CD4-positive, CD25-positive, alpha-beta regulatory T cell (primary cell): ENCODE measurements around the gene NFKBIB. TPM values are rescaled to one million over a fixed set of nuclear protein-coding genes. Genes with fewer than 3 reads are reported as not detected.
"Not testable (repeated sequence)": the region's sequence is repeated elsewhere in the genome, so short reads cannot be mapped to it uniquely, and the experiment has no call there.

Experiments
- ATAC-seq, 2 donors: fragments of 150-1000 bp; cut with Tn5 transposase; one replicate each; pipeline ENCODE4 v1.10.0; 2021; ENCODE audit warnings: low read depth in 2 of 2, moderate number of reproducible peaks in 2 of 2, moderate library complexity in 1 of 2
- DNase-seq, 3 donors: peaks; one replicate each; pipeline versions ENCODE4 v3.0.0 to v3.0.0-alpha.2; 2012 to 2022; ENCODE audit warnings: mixed read lengths in 1 of 3
- H3K27ac ChIP-seq: one replicate; pipeline ENCODE4 v1.7.0; 2013; ENCODE audit warnings: mild to moderate bottlenecking, low read length; ENCODE audit not compliant: insufficient read depth, poor library complexity, severe bottlenecking
- H3K27me3 ChIP-seq: one replicate; pipeline ENCODE4 v1.7.0; 2013; ENCODE audit warnings: low read length; ENCODE audit not compliant: control insufficient read depth, insufficient read depth
- H3K36me3 ChIP-seq: one replicate; pipeline ENCODE4 v1.7.0; 2013; ENCODE audit warnings: mild to moderate bottlenecking, low read length, moderate library complexity; ENCODE audit not compliant: control insufficient read depth, insufficient read depth
- H3K4me1 ChIP-seq: 2 replicates; pipeline ENCODE4 v1.7.0; 2013; ENCODE audit warnings: mild to moderate bottlenecking, low read length; ENCODE audit not compliant: insufficient read depth, control insufficient read depth, poor library complexity, severe bottlenecking
- H3K4me3 ChIP-seq: one replicate; pipeline ENCODE4 v1.7.0; 2013; ENCODE audit warnings: low read depth, mild to moderate bottlenecking, low read length, moderate library complexity
- H3K9me3 ChIP-seq, 2 experiments: 1 replicate in 1 of 2; 2 replicates in 1 of 2; pipeline ENCODE4 v1.7.0; 2013; ENCODE audit warnings: low read length in 2 of 2, mild to moderate bottlenecking in 1 of 2, moderate library complexity in 1 of 2; ENCODE audit not compliant: control insufficient read depth in 2 of 2
- H3K27ac Mint-ChIP-seq, 3 donors: one replicate each; pipeline ENCODE4 v1.8.0; 2020 to 2022; ENCODE audit warnings: mild to moderate bottlenecking in 3 of 3, mixed read lengths in 3 of 3, moderate library complexity in 2 of 3
- H3K27me3 Mint-ChIP-seq: one replicate; pipeline ENCODE4 v1.8.0; 2022; ENCODE audit warnings: mild to moderate bottlenecking, mixed read lengths
- H3K36me3 Mint-ChIP-seq: one replicate; pipeline ENCODE4 v1.8.0; 2020; ENCODE audit warnings: mixed read lengths
- H3K4me1 Mint-ChIP-seq, 4 donors: one replicate each; pipeline ENCODE4 v1.8.0; 2020 to 2022; ENCODE audit warnings: mixed read lengths in 4 of 4, mild to moderate bottlenecking in 1 of 4
- H3K4me3 Mint-ChIP-seq, 4 donors: one replicate each; pipeline ENCODE4 v1.8.0; 2020 to 2022; ENCODE audit warnings: mild to moderate bottlenecking in 4 of 4, mixed read lengths in 4 of 4, moderate library complexity in 3 of 4
- H3K9me3 Mint-ChIP-seq, 7 donors: one replicate each; pipeline ENCODE4 v1.8.0; 2020 to 2022; ENCODE audit warnings: mixed read lengths in 7 of 7, mild to moderate bottlenecking in 3 of 7, moderate library complexity in 2 of 7
- polyA plus RNA-seq, 4 donors: library from polyadenylated mRNA; unstranded; fragments of 300-500 nt; fragmentation: Illumina TruSeq; gene quantifications; one replicate each; pipeline ENCODE4 v1.2.3, GENCODE V29; 2021
- total RNA-seq: library from RNA; stranded (reverse); gene quantifications from one replicate; pipeline ENCODE4 v1.2.3, GENCODE V29; 2022

Gene NFKBIB
- total and polyA plus RNA-seq, 5 donors from 2014 or later = 9.0 to 57.7 (median 12.5) TPM

DNA sequence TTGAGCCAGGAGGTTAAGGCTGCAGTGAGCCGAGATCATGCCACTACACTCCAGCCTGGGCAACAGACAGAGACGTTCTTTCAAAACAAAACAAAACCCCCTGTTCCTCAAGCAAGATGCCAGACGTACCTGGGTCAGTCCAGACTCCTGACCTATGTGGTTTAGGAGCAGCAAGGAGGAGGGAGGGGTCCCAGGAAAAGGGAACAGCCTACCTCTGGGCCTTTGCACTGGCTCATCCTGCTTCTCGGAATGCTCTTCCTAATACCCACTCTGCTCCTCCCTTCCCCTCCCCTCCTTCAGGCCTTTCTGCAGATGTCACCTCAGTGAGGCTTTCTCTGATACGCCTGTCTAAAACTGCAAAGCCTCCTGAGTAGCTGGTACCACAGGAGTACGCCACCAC is 31.2 kb upstream of the NFKBIB start:
- no peaks in the 10 kb centered on the region for H3K27me3 Mint-ChIP-seq
- DNase-seq (no peak), ATAC-seq (no peak)
- peak overlapping the region in 2 of 3 donors; percentile 43 to 87 for H3K27ac Mint-ChIP-seq
- H3K27me3 ChIP-seq = no peaks in the 10 kb centered on the region
- H3K9me3 Mint-ChIP-seq = no peaks in the 10 kb centered on the region
- H3K27ac ChIP-seq = peak overlapping the region; percentile 14
- H3K9me3 ChIP-seq = no peaks in the 10 kb centered on the region
- peaks cover 15 to 60% (median 28%) of the 10 kb centered on the region in 4 donors for H3K4me1 Mint-ChIP-seq
- peaks cover 44% of the 10 kb centered on the region for H3K4me1 ChIP-seq
- peaks cover 14% of the 10 kb centered on the region for H3K36me3 Mint-ChIP-seq
- H3K4me3 ChIP-seq = peak overlapping the region; percentile 24
- peak overlapping the region; percentile 55 to 96 (median 90) for H3K4me3 Mint-ChIP-seq
- H3K36me3 ChIP-seq = peaks cover 20% of the 10 kb centered on the region

- no peaks in the 10 kb centered on the region for H3K9me3 Mint-ChIP-seq
- ATAC-seq (no peak), DNase-seq (peak in 2 of 3 donors; percentile 26 to 54)
- Histone ChIP-seq H3K4me1 (peaks cover 39% of the 10 kb centered on the region), H3K4me3 (peak overlapping the region; percentile 66), H3K27ac (peak overlapping the region; percentile 81), H3K27me3 (no peaks in the 10 kb centered on the region), H3K36me3 (peaks cover 20% of the 10 kb centered on the region), H3K9me3 (no peaks in the 10 kb centered on the region)
- peaks cover 14% of the 10 kb centered on the region for H3K36me3 Mint-ChIP-seq
- peaks cover 13 to 58% (median 28%) of the 10 kb centered on the region in 4 donors for H3K4me1 Mint-ChIP-seq
- H3K27me3 Mint-ChIP-seq = no peaks in the 10 kb centered on the region
- peak overlapping the region; percentile 87 to 94 (median 88) for H3K27ac Mint-ChIP-seq
- peak overlapping the region; percentile 89 to 96 (median 93) for H3K4me3 Mint-ChIP-seq
Observed at GRCh38 chr19:38869160-38869835, 30.5 kb upstream of the NFKBIB start.

DNA sequence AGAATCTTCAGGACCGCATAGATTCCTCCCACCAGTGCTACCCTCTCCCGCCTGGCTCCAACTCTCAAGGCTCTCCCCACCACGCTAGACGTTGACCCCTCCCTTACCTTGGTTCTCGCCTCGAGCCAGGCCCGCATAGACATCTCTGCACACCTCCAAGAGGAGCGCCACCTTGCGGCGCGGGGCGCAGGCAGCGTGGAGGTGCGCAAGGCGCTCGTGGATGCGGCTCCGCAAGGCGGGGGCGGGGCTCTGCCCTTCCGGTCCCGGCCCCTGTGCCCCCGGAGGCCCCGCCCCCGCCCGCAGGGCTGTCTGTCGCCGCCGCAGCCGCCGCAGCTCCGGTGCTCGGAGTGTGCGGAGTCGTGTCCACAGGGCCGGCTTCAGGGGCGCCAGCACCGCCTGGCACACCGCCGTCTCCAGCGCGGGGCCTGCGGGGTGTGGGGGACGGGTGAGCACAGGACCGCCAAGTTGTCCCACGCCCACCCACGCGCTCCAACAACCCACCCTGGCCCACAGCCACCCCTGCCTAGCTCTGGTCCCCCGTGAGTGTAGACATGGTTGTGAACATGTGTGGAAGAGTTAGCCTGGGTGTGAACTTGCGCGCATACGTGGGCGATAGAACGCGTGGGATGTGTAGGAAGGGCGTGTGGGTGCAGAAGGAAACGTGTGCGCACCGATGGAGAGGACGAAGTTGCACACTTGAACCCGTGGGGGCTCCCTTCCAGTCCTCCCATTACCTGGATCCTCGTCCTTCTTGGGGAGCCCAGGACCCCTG is 29.7 kb upstream of the NFKBIB start:
- H3K36me3 Mint-ChIP-seq = peaks cover 13% of the 10 kb centered on the region
- peaks cover 32% of the 10 kb centered on the region for H3K4me1 ChIP-seq
- no peaks in the 10 kb centered on the region for H3K27me3 Mint-ChIP-seq

GRCh38 chr19:38870612-38871011 is 29.2 kb upstream of the NFKBIB start:
- peak overlapping the region; percentile 81 for H3K27ac ChIP-seq
- no peaks in the 10 kb centered on the region for H3K9me3 ChIP-seq
- H3K4me3 ChIP-seq = peak overlapping the region; percentile 53
- H3K36me3 ChIP-seq = peaks cover 20% of the 10 kb centered on the region
- Mint-ChIP-seq H3K27me3 (no peaks in the 10 kb centered on the region), H3K36me3 (peaks cover 10% of the 10 kb centered on the region), H3K4me1 (peaks cover 6 to 45% (median 16%) of the 10 kb centered on the region in 4 donors), H3K27ac (peak overlapping the region in 2 of 3 donors; percentile 38 to 92), H3K9me3 (no peaks in the 10 kb centered on the region), H3K4me3 (peak overlapping the region; percentile 82 to 96 (median 90))
- H3K27me3 ChIP-seq = no peaks in the 10 kb centered on the region
- peaks cover 26% of the 10 kb centered on the region for H3K4me1 ChIP-seq
- DNase-seq (no peak), ATAC-seq (no peak)

More for the DNA sequence above, 29.7 kb upstream of the NFKBIB start:
- ATAC-seq (peak; percentile 98 to 99), DNase-seq (peak; percentile 93 to 96 (median 96))
- H3K9me3 Mint-ChIP-seq = no peaks in the 10 kb centered on the region
- peak overlapping the region; percentile 81 for H3K27ac ChIP-seq
- peaks cover 6 to 51% (median 21%) of the 10 kb centered on the region in 4 donors for H3K4me1 Mint-ChIP-seq
- H3K36me3 ChIP-seq = peaks cover 20% of the 10 kb centered on the region
- peak overlapping the region; percentile 87 to 94 (median 88) for H3K27ac Mint-ChIP-seq
- H3K27me3 ChIP-seq = no peaks in the 10 kb centered on the region
- H3K9me3 ChIP-seq = no peaks in the 10 kb centered on the region
- peak overlapping the region; percentile 66 for H3K4me3 ChIP-seq
- H3K4me3 Mint-ChIP-seq = peak overlapping the region; percentile 89 to 96 (median 93)

GRCh38 chr19:38873400-38873799 is 26.4 kb upstream of the NFKBIB start:
- peaks cover 10% of the 10 kb centered on the region for H3K36me3 Mint-ChIP-seq
- DNase-seq, H3K27me3 Mint-ChIP-seq, H3K27ac ChIP-seq, H3K9me3 Mint-ChIP-seq, H3K9me3 ChIP-seq, H3K27me3 ChIP-seq, H3K4me3 ChIP-seq, ATAC-seq: not testable (repeated sequence)
- Histone ChIP-seq H3K36me3 (peaks cover 22% of the 10 kb centered on the region), H3K4me1 (peaks cover 37% of the 10 kb centered on the region)
- peak overlapping the region in 2 of 3 donors; percentile 31 to 33 for H3K27ac Mint-ChIP-seq
- H3K4me1 Mint-ChIP-seq = peaks cover 9 to 63% (median 22%) of the 10 kb centered on the region in 4 donors
- peak overlapping the region in 2 of 4 donors; percentile 40 to 71 for H3K4me3 Mint-ChIP-seq

DNA sequence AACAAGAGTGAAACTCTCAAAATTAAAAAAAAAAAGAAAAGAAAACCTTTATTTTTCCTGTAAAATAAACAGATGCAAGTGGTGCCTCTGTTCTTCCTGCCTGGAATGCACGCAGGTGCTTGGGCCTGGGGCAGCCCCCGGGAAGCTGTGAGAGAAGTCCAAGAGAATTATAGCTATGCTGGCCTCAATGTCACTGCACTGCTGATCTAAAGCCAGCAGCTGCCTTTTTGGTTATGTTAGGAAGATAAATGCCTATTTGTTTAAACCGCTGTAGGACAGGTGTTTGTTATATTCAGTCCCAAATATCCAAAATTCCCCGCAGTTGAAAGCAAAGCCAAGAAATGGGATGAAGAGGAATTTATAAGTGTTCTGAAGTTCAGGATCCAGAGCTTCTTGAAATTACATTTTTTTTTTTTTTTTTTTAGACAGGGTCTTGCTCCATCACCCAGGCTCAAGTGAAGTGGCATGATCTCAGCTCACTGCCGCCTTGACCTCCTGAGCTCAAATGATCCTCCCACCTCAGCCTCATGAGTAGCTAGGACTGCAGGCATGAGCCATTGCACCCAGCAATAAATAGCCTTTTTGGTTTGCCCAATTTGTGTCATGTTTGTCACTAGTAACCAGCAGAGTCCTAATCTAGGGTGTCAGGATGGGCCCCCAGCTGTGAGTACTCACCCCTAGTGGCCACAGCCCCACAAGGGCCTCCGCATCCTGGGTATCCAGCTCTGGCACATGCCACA is 23.9 kb upstream of the NFKBIB start:
- Histone ChIP-seq H3K27me3 (no peaks in the 10 kb centered on the region), H3K4me1 (peaks cover 37% of the 10 kb centered on the region), H3K27ac (no peak overlapping the region), H3K4me3 (no peak overlapping the region), H3K9me3 (no peaks in the 10 kb centered on the region), H3K36me3 (peaks cover 22% of the 10 kb centered on the region)
- Mint-ChIP-seq H3K4me3 (peak overlapping the region in 1 of 4 donors; percentile 64), H3K4me1 (peaks cover 7 to 55% (median 19%) of the 10 kb centered on the region in 4 donors), H3K9me3 (no peaks in the 10 kb centered on the region), H3K27ac (peak overlapping the region; percentile 49 to 97 (median 97)), H3K27me3 (no peaks in the 10 kb centered on the region), H3K36me3 (peaks cover 10% of the 10 kb centered on the region)
- ATAC-seq = no peak
- DNase-seq = no peak

DNA sequence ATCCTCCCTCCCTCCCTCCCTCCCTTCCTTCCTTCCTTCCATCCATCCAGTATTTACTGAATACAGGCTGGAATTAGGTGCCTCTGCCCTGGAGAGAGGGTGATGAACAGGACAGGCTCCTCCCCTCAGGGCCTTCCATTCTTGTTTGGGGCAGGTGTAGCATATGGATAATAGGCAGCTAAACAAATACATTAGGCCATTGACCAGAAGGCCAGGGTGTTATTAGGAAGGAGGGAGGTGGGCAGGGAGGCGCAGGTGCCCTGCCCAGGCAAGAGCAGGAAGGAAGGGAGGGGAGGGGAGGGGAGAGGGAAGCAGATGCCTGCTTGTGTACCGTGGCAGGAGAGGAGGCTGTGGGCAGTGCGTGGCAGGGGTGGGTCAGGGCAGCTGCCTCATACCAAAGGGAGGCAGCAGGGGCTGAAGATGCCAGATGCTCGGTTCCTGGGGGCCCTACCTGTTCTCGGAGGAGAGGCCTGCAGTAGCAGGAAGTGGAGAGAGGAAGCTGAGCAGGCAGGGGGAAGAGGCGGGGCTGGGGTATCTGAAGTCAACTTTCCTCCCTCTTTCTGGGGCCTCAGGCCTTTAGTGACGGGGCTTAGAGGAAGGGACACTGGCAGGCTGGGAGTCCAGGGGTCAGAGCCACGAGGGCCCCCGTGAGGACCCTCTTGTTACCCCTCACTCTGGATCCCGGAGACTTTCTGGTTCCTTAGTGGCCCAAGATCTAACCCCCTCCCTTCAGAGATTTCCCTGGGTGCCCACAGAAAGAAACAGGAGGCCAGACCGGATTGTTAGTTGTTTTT is 21.8 kb upstream of the NFKBIB start, which contains the start of gene RINL:
Gene RINL, minus strand, starts transcription at position 495 of the 794 bp plus-strand sequence. CDS start 1,533 bp downstream, outside the sequence.
- Mint-ChIP-seq H3K27ac (peak within 1 kb of the TSS; percentile 97 to 99 (median 98)), H3K4me1 (peaks cover 6 to 50% (median 16%) of the 10 kb centered on the region in 4 donors), H3K27me3 (no peaks in the 10 kb centered on the region), H3K9me3 (no peaks in the 10 kb centered on the region), H3K4me3 (peak within 1 kb of the TSS; percentile 90 to 96 (median 94)), H3K36me3 (peaks cover 14% of the 10 kb centered on the region)
- Histone ChIP-seq H3K4me1 (peaks cover 37% of the 10 kb centered on the region), H3K4me3 (peak within 1 kb of the TSS; percentile 62), H3K9me3 (no peaks in the 10 kb centered on the region), H3K27ac (peak within 1 kb of the TSS; percentile 93), H3K36me3 (peaks cover 6% of the 10 kb centered on the region), H3K27me3 (no peaks in the 10 kb centered on the region)
- DNase-seq = peak; percentile 57 to 92 (median 72)
- ATAC-seq = peak; percentile 96
